ENCODE measurements around the gene BST2. TPM values are rescaled to one million over a fixed set of nuclear protein-coding genes. Genes with fewer than 3 reads are reported as not detected.

Gene BST2
- total and polyA plus RNA-seq, 2 of the 4 experiments (the other 2 are of a cell fraction): 0.18 to 0.92 TPM

GRCh38 chr19:17357724-17358123, 47.7 kb downstream of the BST2 start:
- Histone ChIP-seq H2BK5ac (ENCODE audit: low read depth, low read length, poor library complexity, severe bottlenecking) (no peak overlapping the region), H2AK5ac (ENCODE audit: low read depth, low read length) (no peak overlapping the region), H4K5ac (ENCODE audit: low read depth, low read length) (no peak overlapping the region), H3K9me1 (ENCODE audit: insufficient read depth, low read length) (no peaks in the 10 kb centered on the region), H2BK120ac (ENCODE audit: low read depth, low read length) (no peak overlapping the region), H3K4me3 (ENCODE audit: insufficient read depth, low read depth, low read length) (no peak overlapping the region), H3K36me3 (ENCODE audit: control insufficient read depth, insufficient read depth, low read length) (no peaks in the 10 kb centered on the region), H3K18ac (ENCODE audit: low read depth, low read length) (no peak overlapping the region), H3K27ac (ENCODE audit: insufficient read depth, low read length) (no peak overlapping the region), H3K9me3 (ENCODE audit: control insufficient read depth, insufficient read depth, low read length) (no peaks in the 10 kb centered on the region), H4K8ac (ENCODE audit: low read depth in 2 of 2, low read length in 2 of 2) (no peak overlapping the region), H4K91ac (ENCODE audit: insufficient read depth, low read depth, low read length) (no peak overlapping the region), H2AFZ (replicated peaks; ENCODE audit: low read length, poor library complexity) (no peak overlapping the region), H3K9ac (ENCODE audit: low read depth, low read length) (no peak overlapping the region), H3K23ac (ENCODE audit: low read depth, low read length) (no peak overlapping the region; the same call in 1 of the 2 replicates), H3K27me3 (ENCODE audit: control insufficient read depth, insufficient read depth, low read length) (peaks cover 8% of the 10 kb centered on the region), H3K14ac (replicated peaks; ENCODE audit: low read depth, low read length) (no peak overlapping the region), H2BK20ac (ENCODE audit: low read depth, low read length) (no peak overlapping the region), H3K4me1 (ENCODE audit: control insufficient read depth, insufficient read depth, low read length) (no peaks in the 10 kb centered on the region), H3K4ac (ENCODE audit: low read depth, low read length) (no peak overlapping the region), H2BK15ac (ENCODE audit: low read depth, low read length) (no peak overlapping the region), H3K4me2 (ENCODE audit: low read depth, low read length) (no peak overlapping the region), H4K20me1 (ENCODE audit: insufficient read depth, low read length) (no peaks in the 10 kb centered on the region), H2AK9ac (replicated peaks; ENCODE audit: low read depth, low read length, poor library complexity) (no peak overlapping the region), H3K56ac (ENCODE audit: extremely low read depth, insufficient read depth, low read length) (no peak overlapping the region), H3K79me1 (ENCODE audit: low read depth in 1 of 2, low read length in 2 of 2) (no peaks in the 10 kb centered on the region)
- BruUV-seq (replicated peaks): no TSS peak
- POLR2A ChIA-PET (ENCODE audit: unreplicated experiment): interaction anchor here (0.6 kb wide), 1 partner anchor 213 kb away, joined by 5 read pairs; no protein-coding TSS in a partner anchor
- dilution Hi-C loops (cut with HindIII; ENCODE audit: low sequenced_read_pairs, unreplicated experiment) (no loop called here), intact Hi-C loops (cut with micrococcal nuclease) (no loop called here), in situ Hi-C loops (cut with MboI; ENCODE audit: low sequenced_read_pairs) (no loop called here)
- WGBS, 2 experiments (ENCODE audit: extremely low coverage in 2 of 2, insufficient read length in 1 of 2): 56% methylated on average over 5 of the region's 11 CpGs; no CpG with 5 or more reads in 1 of the 2 experiments
- ATAC-seq (ENCODE audit: low read depth) (no peak), DNase-seq (no peak)
- no peak for TF ChIP-seq CTCF (conservative IDR thresholded peaks at IDR 0.05; ENCODE audit: low read depth, low read length)
- TF ChIP-seq BHLHE40 (IDR thresholded peaks at IDR 0.05; ENCODE audit: low read depth, low read length): no peak
- TF ChIP-seq NFE2L2 (IDR thresholded peaks at IDR 0.05; ENCODE audit: low read depth, low read length): no peak
- TF ChIP-seq MAZ (IDR thresholded peaks at IDR 0.05; ENCODE audit: borderline replicate concordance, low read depth, low read length): no peak
- no peak for TF ChIP-seq USF2 (IDR thresholded peaks at IDR 0.05; ENCODE audit: low read depth, low read length)
- no peak for TF ChIP-seq SMC3 (IDR thresholded peaks at IDR 0.05; ENCODE audit: low read depth, low read length)
- CTCF ChIA-PET: no interaction called here

Measured in IMR-90 (cell line).